Karpas-422 (cell line): ENCODE results near the gene RALGAPB. TPM values are rescaled to one million over a fixed set of nuclear protein-coding genes. Genes with fewer than 3 reads are reported as not detected.
A peak's percentile ranks its signal among the peaks of the same experiment; 100 is the strongest.
"Not testable (repeated sequence)": the region's sequence is repeated elsewhere in the genome, so short reads cannot be mapped to it uniquely, and the experiment has no call there.

Experiments used
- DNase-seq: peaks from one replicate; pipeline ENCODE4 v3.0.0-alpha.2; 2015
- H2AFZ ChIP-seq: fragments of 200-600 bp; sonication (generic); 2 replicates; pipeline ENCODE4 v1.6.1; 2014; ENCODE audit warnings: antibody characterized with exemption, low read length, mixed read lengths
- H3K27ac ChIP-seq: fragments of 200-600 bp; sonication (generic); 2 replicates; pipeline ENCODE4 v1.5.1; 2014; ENCODE audit warnings: mild to moderate bottlenecking, low read length, moderate library complexity
- H3K27me3 ChIP-seq: fragments of 200-600 bp; sonication (generic); 2 replicates; pipeline ENCODE4 v1.6.1; 2014; ENCODE audit warnings: low read length, mixed read lengths
- H3K36me3 ChIP-seq: fragments of 200-600 bp; sonication (generic); 2 replicates; pipeline ENCODE4 v1.6.1; 2014; ENCODE audit warnings: low read length, mixed read lengths; ENCODE audit not compliant: insufficient read depth
- H3K4me1 ChIP-seq: fragments of 200-600 bp; sonication (generic); 2 replicates; pipeline ENCODE4 v1.6.1; 2014; ENCODE audit warnings: mild to moderate bottlenecking, low read length, mixed read lengths
- H3K4me2 ChIP-seq: fragments of 200-600 bp; sonication (generic); 2 replicates; pipeline ENCODE4 v1.6.1; 2014; ENCODE audit warnings: low read length, low read depth, mild to moderate bottlenecking; ENCODE audit not compliant: poor library complexity, severe bottlenecking
- H3K4me3 ChIP-seq: fragments of 200-600 bp; sonication (generic); 2 replicates; pipeline ENCODE4 v1.5.1; 2014; ENCODE audit warnings: mild to moderate bottlenecking, antibody characterized with exemption, low read length, mixed read lengths
- H3K79me2 ChIP-seq: fragments of 200-600 bp; sonication (generic); 2 replicates; pipeline ENCODE4 v1.6.1; 2014; ENCODE audit warnings: mild to moderate bottlenecking, low read length, mixed read lengths
- H3K9ac ChIP-seq: fragments of 200-600 bp; sonication (generic); 2 replicates; pipeline ENCODE4 v1.6.0; 2014; ENCODE audit warnings: low read length
- H3K9me2 ChIP-seq: fragments of 200-600 bp; sonication (generic), shearing (Covaris generic); replicated peaks from 2 replicates; pipeline ENCODE4 v1.6.0; 2014; ENCODE audit warnings: mild to moderate bottlenecking, low read length, moderate library complexity; ENCODE audit not compliant: insufficient read depth
- H3K9me3 ChIP-seq: fragments of 300-700, 200-600 bp; sonication (generic); 2 replicates; pipeline ENCODE4 v1.6.1; 2014; ENCODE audit warnings: low read length, mixed read lengths
- H4K20me1 ChIP-seq: fragments of 200-600 bp; sonication (generic); 2 replicates; pipeline ENCODE4 v1.6.1; 2014; ENCODE audit warnings: mild to moderate bottlenecking, antibody characterized with exemption, low read length, low read depth; ENCODE audit not compliant: insufficient read depth
- total RNA-seq: library from RNA; depleted of rRNA; stranded (reverse); fragments of >200 nt; shearing (Covaris generic); gene quantifications from 2 replicates; pipeline ENCODE4 v1.2.3, GENCODE V29; 2014; ENCODE audit warnings: low replicate concordance

The RALGAPB gene
- total RNA-seq, 1 experiment from 2014 or later = 58.6 TPM

DNA sequence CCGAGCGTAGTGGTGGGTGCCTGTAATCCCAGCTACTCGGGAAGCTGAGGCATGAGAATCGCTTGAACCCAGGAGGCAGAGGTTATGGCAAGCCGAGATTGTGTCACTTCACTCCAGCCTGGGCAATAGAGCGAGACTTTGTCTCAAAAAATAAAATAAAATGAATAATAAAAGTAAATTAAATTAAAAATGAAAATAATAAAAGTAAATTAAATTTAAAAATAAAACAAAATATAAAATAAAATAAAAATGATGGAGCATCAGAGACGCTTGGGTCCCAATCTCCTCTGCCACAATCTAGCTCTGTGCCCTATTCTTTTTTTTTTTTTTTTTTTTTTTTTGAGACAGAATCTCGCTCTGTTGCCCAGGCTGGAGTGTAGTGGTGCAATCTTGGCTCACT, 31.5 kb upstream of the RALGAPB start:
- H3K4me2 ChIP-seq, H4K20me1 ChIP-seq, H3K27ac ChIP-seq, DNase-seq, H3K27me3 ChIP-seq, H2AFZ ChIP-seq, H3K9me3 ChIP-seq, H3K79me2 ChIP-seq, H3K4me3 ChIP-seq, H3K9ac ChIP-seq, H3K36me3 ChIP-seq, H3K9me2 ChIP-seq, H3K4me1 ChIP-seq: not testable (repeated sequence)

GRCh38 chr20:38441916-38442315, 30.7 kb upstream of the RALGAPB start:
- Histone ChIP-seq H3K36me3 (no peaks in the 10 kb centered on the region), H3K27me3 (no peaks in the 10 kb centered on the region), H2AFZ (peak overlapping the region; percentile 36; the same call in 1 of the 2 replicates), H3K4me2 (no peak overlapping the region), H3K79me2 (peaks cover 4% of the 10 kb centered on the region), H3K9me3 (no peaks in the 10 kb centered on the region), H3K9ac (no peak overlapping the region), H3K4me1 (peaks cover 12% of the 10 kb centered on the region), H3K4me3 (no peak overlapping the region), H3K27ac (no peak overlapping the region), H3K9me2 (no peaks in the 10 kb centered on the region), H4K20me1 (no peaks in the 10 kb centered on the region)
- DNase-seq = no peak

GRCh38 chr20:38445381-38445796, 27.3 kb upstream of the RALGAPB start:
- Histone ChIP-seq H3K4me3 (no peak overlapping the region), H3K9me3 (no peaks in the 10 kb centered on the region), H3K36me3 (peaks cover 21% of the 10 kb centered on the region), H3K4me1 (peaks cover 39% of the 10 kb centered on the region), H3K9ac (no peak overlapping the region), H3K27me3 (no peaks in the 10 kb centered on the region), H2AFZ (no peak overlapping the region), H3K9me2 (no peaks in the 10 kb centered on the region), H4K20me1 (no peaks in the 10 kb centered on the region), H3K4me2 (no peak overlapping the region), H3K79me2 (peaks cover 32% of the 10 kb centered on the region), H3K27ac (no peak overlapping the region)
- no peak for DNase-seq

DNA sequence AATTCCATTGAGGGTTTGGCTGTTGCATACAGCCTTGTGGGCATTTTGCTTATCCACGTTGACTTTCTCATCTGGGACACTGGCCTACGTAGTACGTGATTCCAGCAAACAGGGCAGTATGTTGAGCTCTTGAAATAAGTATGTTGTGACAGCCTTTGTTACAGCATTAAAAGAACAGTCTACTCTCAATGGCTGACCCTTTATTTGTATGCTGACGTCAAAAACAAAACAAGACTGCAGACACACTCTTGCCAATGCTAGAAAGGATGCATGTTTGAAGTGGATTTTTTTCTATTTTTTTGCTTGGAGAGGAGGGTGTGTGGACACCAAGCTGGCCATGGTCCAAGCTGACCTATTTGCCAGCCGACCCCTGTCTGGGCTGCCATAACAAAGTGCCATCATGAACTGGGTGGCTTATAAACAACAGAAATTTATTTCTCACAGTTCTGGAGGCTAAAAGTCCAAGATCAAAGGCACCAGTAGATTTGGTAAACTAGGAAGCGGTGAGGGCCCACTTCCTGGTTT, 26.7 kb upstream of the RALGAPB start:
- H3K27ac ChIP-seq = 0 out of 2 replicates have a peak overlapping the region, but pooled peaks have one; percentile 42
- H3K4me2 ChIP-seq = peak overlapping the region; percentile 96
- peaks cover 26% of the 10 kb centered on the region for H3K36me3 ChIP-seq
- H3K9ac ChIP-seq = peak overlapping the region; percentile 42
- peaks cover 39% of the 10 kb centered on the region for H3K4me1 ChIP-seq
- H3K9me2 ChIP-seq = no peaks in the 10 kb centered on the region
- H3K27me3 ChIP-seq = no peaks in the 10 kb centered on the region
- no peak for DNase-seq
- no peaks in the 10 kb centered on the region for H3K9me3 ChIP-seq
- peak overlapping the region; percentile 85 for H2AFZ ChIP-seq
- H3K79me2 ChIP-seq = peaks cover 32% of the 10 kb centered on the region
- H3K4me3 ChIP-seq = peak overlapping the region; percentile 99; the same call in 1 of the 2 replicates
- no peaks in the 10 kb centered on the region for H4K20me1 ChIP-seq

DNA sequence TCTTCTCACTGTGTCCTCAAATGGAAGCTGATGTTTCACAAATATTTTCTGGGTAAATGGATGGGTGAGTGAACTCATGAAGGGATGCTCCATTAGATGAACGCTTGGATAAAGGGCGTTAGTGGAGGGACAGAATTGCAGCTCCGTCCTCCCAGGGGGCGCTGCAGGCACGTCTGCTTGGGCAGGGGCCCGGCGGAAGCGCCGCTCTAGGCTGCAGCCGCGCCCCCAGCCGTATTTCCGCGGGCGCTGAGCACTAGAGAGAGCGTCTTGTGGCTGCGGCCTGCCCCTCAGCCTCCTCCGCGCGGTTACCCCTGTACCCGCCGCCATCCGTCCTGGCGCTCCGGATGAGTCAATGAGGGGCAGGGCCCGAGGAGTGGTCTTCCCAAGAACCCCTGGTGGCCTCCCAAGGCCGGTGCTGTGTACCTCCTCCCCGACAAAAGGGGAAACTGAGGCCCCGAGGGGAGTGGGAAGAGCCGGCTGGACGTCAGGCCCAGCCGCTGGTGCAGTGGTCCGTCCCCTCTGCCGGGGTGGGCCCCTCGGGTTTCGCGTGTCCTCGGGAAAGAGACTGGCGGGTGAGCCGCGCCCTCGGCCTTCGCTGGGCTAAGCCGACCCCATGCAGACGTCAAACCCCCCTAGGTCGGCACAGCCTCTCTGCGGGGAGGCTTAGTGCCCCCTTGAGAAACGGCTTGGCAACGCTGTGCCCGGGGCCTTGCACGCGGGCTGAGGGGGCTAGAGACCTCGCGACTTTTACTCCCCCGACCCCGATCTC, 26.0 kb upstream of the RALGAPB start:
- Histone ChIP-seq H3K4me2 (peak overlapping the region; percentile 96), H3K27me3 (no peaks in the 10 kb centered on the region), H3K9ac (peak overlapping the region; percentile 100), H3K36me3 (peaks cover 29% of the 10 kb centered on the region), H3K4me3 (peak overlapping the region; percentile 99), H3K4me1 (peaks cover 39% of the 10 kb centered on the region), H4K20me1 (no peaks in the 10 kb centered on the region), H2AFZ (peak overlapping the region; percentile 85), H3K9me2 (no peaks in the 10 kb centered on the region), H3K27ac (peak overlapping the region; percentile 94), H3K79me2 (peaks cover 32% of the 10 kb centered on the region), H3K9me3 (no peaks in the 10 kb centered on the region)
- peak; percentile 98 for DNase-seq

GRCh38 chr20:38447251-38447661, 25.4 kb upstream of the RALGAPB start:
- peaks cover 29% of the 10 kb centered on the region for H3K36me3 ChIP-seq
- H4K20me1 ChIP-seq = no peaks in the 10 kb centered on the region
- H3K4me1 ChIP-seq = peaks cover 41% of the 10 kb centered on the region
- H3K27ac ChIP-seq = peak overlapping the region; percentile 94
- no peaks in the 10 kb centered on the region for H3K9me2 ChIP-seq
- H3K27me3 ChIP-seq = no peaks in the 10 kb centered on the region
- no peaks in the 10 kb centered on the region for H3K9me3 ChIP-seq
- DNase-seq = peak; percentile 61
- peaks cover 32% of the 10 kb centered on the region for H3K79me2 ChIP-seq
- peak overlapping the region; percentile 99 for H3K4me3 ChIP-seq
- peak overlapping the region; percentile 96 for H3K4me2 ChIP-seq
- no peak overlapping the region for H2AFZ ChIP-seq
- H3K9ac ChIP-seq = peak overlapping the region; percentile 100

- Histone ChIP-seq H3K36me3 (peaks cover 29% of the 10 kb centered on the region), H3K9me2 (no peaks in the 10 kb centered on the region), H3K9ac (peak overlapping the region; percentile 100), H3K79me2 (peaks cover 32% of the 10 kb centered on the region), H3K9me3 (no peaks in the 10 kb centered on the region), H3K4me2 (peak overlapping the region; percentile 96), H3K27me3 (no peaks in the 10 kb centered on the region), H3K4me1 (peaks cover 44% of the 10 kb centered on the region), H2AFZ (no peak overlapping the region), H3K27ac (peak overlapping the region; percentile 94), H3K4me3 (peak overlapping the region; percentile 99), H4K20me1 (no peaks in the 10 kb centered on the region)
- peak; percentile 92 for DNase-seq
These were observed 24.5 kb upstream of the RALGAPB start for GRCh38 chr20:38447931-38448675.

- Histone ChIP-seq H2AFZ (no peak overlapping the region), H3K4me1 (peaks cover 53% of the 10 kb centered on the region), H3K4me3 (peak overlapping the region; percentile 99; the same call in 1 of the 2 replicates), H3K36me3 (peaks cover 29% of the 10 kb centered on the region), H3K27me3 (no peaks in the 10 kb centered on the region), H3K9me3 (no peaks in the 10 kb centered on the region), H3K4me2 (peak overlapping the region; percentile 96), H4K20me1 (no peaks in the 10 kb centered on the region), H3K9me2 (no peaks in the 10 kb centered on the region), H3K79me2 (peaks cover 32% of the 10 kb centered on the region), H3K9ac (peak overlapping the region; percentile 100; the same call in 1 of the 2 replicates), H3K27ac (peak overlapping the region; percentile 94)
- DNase-seq = no peak
These were observed 23.6 kb upstream of the RALGAPB start for GRCh38 chr20:38449046-38449445.
